Activated B cell treated with CpG ODN at 0.5 μM for 24 hours (primary cell): ENCODE data around the gene SYTL5. TPM values are rescaled to one million over a fixed set of nuclear protein-coding genes. Genes with fewer than 3 reads are reported as not detected.

Experiments
- ATAC-seq: fragments of 200-7000 bp; cut with Tn5 transposase; one replicate; pipeline ENCODE4 v1.10.0; 2021; ENCODE audit warnings: low read depth, mild to moderate bottlenecking, moderate library complexity
- CTCF ChIA-PET: fragments of 350-600 bp; sonication (Branson Sonifier 250); formaldehyde crosslinking; loops from one replicate; lab custom pipeline; 2021; ENCODE audit warnings: antibody characterized with exemption; lab: Charles Lee
- POLR2A ChIA-PET: fragments of 350-600 bp; sonication (Branson Sonifier 250); formaldehyde crosslinking; loops from one replicate; lab custom pipeline; 2021; ENCODE audit warnings: antibody characterized with exemption; lab: Charles Lee
- DNase-seq: peaks from one replicate; pipeline ENCODE4 v3.0.0; 2022
- H3K27ac Mint-ChIP-seq: one replicate; pipeline ENCODE4 v1.8.0; 2020; ENCODE audit warnings: mixed read lengths
- H3K27me3 Mint-ChIP-seq: one replicate; pipeline ENCODE4 v1.8.0; 2021; ENCODE audit warnings: mixed read lengths
- H3K36me3 Mint-ChIP-seq: one replicate; pipeline ENCODE4 v1.8.0; 2021; ENCODE audit warnings: low read depth, mixed read lengths
- H3K4me1 Mint-ChIP-seq: one replicate; pipeline ENCODE4 v1.8.0; 2021; ENCODE audit warnings: mixed read lengths
- H3K4me3 Mint-ChIP-seq: one replicate; pipeline ENCODE4 v1.8.0; 2020; ENCODE audit warnings: mild to moderate bottlenecking, mixed read lengths
- H3K9me3 Mint-ChIP-seq: one replicate; pipeline ENCODE4 v1.8.0; 2020; ENCODE audit warnings: mixed read lengths
- CTCF ChIP-seq: fragments of 200-600 bp; IDR thresholded peaks from one replicate; pipeline ENCODE4 v1.8.0; 2022; ENCODE audit warnings: antibody characterized with exemption, mild to moderate bottlenecking
- intact Hi-C: fragments of 100-400 bp; cut with micrococcal nuclease; formaldehyde crosslinking; loops from one replicate; pipeline ENCODE4 v1.15.1; 2024
- total RNA-seq: library from RNA; stranded (reverse); gene quantifications from 2 replicates; pipeline ENCODE4 v1.2.3, GENCODE V29; 2022

Gene SYTL5
- total RNA-seq, 1 donor from 2014 or later, result not detected

GRCh38 chrX:38055170-38055847 is 49.0 kb downstream of the SYTL5 start:
- no peaks in the 10 kb centered on the region for H3K36me3 Mint-ChIP-seq
- H3K9me3 Mint-ChIP-seq, result peaks cover 3% of the 10 kb centered on the region
- H3K27ac Mint-ChIP-seq, result no peak overlapping the region
- ATAC-seq (no peak), DNase-seq (no peak)
- ChIA-PET CTCF (no interaction called here), POLR2A (no interaction called here)
- H3K4me3 Mint-ChIP-seq, result no peak overlapping the region
- H3K4me1 Mint-ChIP-seq, result no peaks in the 10 kb centered on the region
- no peaks in the 10 kb centered on the region for H3K27me3 Mint-ChIP-seq
- intact Hi-C loops, result no loop called here
- TF ChIP-seq CTCF, result no peak

DNA sequence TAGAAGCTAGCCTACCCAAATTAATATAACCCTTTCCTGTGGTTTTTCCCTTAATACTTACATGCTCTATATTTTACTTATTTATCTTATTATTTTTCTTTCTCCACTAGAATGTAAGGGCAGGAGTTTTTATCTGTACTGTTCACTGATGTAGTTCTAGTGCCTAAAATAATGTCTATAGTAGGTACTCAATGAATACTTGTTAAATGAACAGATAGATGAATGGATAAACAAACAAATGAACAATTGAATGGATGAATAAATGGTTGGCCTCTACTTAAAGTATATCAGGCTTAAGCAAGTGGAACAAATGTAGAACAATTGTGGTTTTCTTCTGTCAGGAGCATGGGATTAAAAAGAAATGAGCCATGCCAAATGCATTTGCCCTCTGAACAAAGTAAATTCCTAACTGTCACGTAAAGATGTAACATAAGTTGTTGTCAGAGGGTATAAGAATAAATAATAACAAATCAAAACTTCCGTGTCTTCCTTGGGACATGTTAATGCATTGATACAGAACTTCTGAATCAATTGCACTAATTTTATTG is 54.1 kb downstream of the SYTL5 start:
- ChIA-PET CTCF (no interaction called here), POLR2A (no interaction called here)
- no peak for ATAC-seq
- Mint-ChIP-seq H3K4me3 (no peak overlapping the region), H3K27me3 (no peaks in the 10 kb centered on the region), H3K27ac (no peak overlapping the region), H3K36me3 (no peaks in the 10 kb centered on the region), H3K4me1 (no peaks in the 10 kb centered on the region), H3K9me3 (peaks cover 3% of the 10 kb centered on the region)
- intact Hi-C loops, result no loop called here
- TF ChIP-seq CTCF, result no peak
- DNase-seq, result no peak

DNA sequence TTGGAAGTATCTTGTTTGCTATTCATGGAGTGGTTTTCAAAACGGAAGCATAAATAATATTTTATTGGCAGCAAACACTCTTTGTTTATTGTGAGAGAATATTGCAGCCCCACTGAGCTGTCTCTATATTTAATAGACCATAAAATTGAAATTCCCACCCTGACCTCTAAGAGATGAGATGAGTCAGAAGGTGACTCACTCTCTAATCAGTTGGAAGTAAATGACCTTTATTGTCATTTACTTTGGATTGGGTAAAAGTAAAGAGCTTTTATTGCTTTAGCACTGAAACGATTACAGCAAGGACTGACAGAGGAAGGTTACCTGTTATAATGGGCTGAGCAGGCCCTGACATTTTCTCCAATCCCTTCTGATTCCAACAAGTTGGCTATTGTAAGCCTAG is 55.0 kb downstream of the SYTL5 start:
- ChIA-PET CTCF (no interaction called here), POLR2A (no interaction called here)
- intact Hi-C loops, result no loop called here
- no peaks in the 10 kb centered on the region for H3K9me3 Mint-ChIP-seq
- ATAC-seq (no peak), DNase-seq (no peak)
- H3K36me3 Mint-ChIP-seq, result no peaks in the 10 kb centered on the region
- no peaks in the 10 kb centered on the region for H3K4me1 Mint-ChIP-seq
- H3K27me3 Mint-ChIP-seq, result no peaks in the 10 kb centered on the region
- TF ChIP-seq CTCF, result no peak
- H3K4me3 Mint-ChIP-seq, result no peak overlapping the region
- H3K27ac Mint-ChIP-seq, result no peak overlapping the region

DNA sequence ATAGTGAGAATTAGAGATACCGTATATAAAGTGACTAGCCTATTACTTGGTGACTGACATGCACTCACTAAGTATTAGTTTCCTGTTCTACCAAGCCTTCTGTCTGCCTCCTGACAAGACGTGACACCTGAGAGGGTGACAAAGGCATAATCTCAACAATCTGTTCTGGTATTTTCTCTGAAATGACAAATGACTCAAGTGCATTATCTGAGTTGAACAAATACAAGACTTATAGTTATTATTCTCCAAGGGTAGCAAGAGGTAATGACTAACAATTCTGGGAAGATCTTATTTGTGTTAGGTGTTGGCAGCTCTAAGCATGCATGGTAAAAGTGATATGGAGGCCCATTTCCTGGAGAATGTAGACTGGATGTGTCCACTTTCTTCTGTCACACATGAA is 60.6 kb downstream of the SYTL5 start:
- intact Hi-C loops, result no loop called here
- no peaks in the 10 kb centered on the region for H3K4me1 Mint-ChIP-seq
- no peak for TF ChIP-seq CTCF
- ATAC-seq (no peak), DNase-seq (no peak)
- no peaks in the 10 kb centered on the region for H3K27me3 Mint-ChIP-seq
- ChIA-PET CTCF (no interaction called here), POLR2A (no interaction called here)
- no peak overlapping the region for H3K27ac Mint-ChIP-seq
- H3K9me3 Mint-ChIP-seq, result no peaks in the 10 kb centered on the region
- no peaks in the 10 kb centered on the region for H3K36me3 Mint-ChIP-seq
- no peak overlapping the region for H3K4me3 Mint-ChIP-seq

GRCh38 chrX:38069273-38069672 is 62.9 kb downstream of the SYTL5 start:
- ATAC-seq, result no peak
- ChIA-PET CTCF (no interaction called here), POLR2A (no interaction called here)
- no peaks in the 10 kb centered on the region for H3K36me3 Mint-ChIP-seq
- no peaks in the 10 kb centered on the region for H3K4me1 Mint-ChIP-seq
- DNase-seq, result no peak
- no peak overlapping the region for H3K27ac Mint-ChIP-seq
- intact Hi-C loops, result no loop called here
- H3K27me3 Mint-ChIP-seq, result no peaks in the 10 kb centered on the region
- no peak overlapping the region for H3K4me3 Mint-ChIP-seq
- TF ChIP-seq CTCF, result no peak
- no peaks in the 10 kb centered on the region for H3K9me3 Mint-ChIP-seq
